ENCODE results near the gene ZBTB47. TPM values are rescaled to one million over a fixed set of nuclear protein-coding genes. Genes with fewer than 3 reads are reported as not detected.

ZBTB47 gene
- total and polyA plus RNA-seq, 2 donors (not counting 3 experiments of a cell fraction or from before 2014, with no cell fraction given): 10.6 to 14.5 TPM

GRCh38 chr3:42657675-42658074, 4.2 kb downstream of the ZBTB47 start:
- Histone ChIP-seq H3K4me1 (ENCODE audit: control insufficient read depth, extremely low read depth, insufficient read depth, low read length) (peaks cover 25% of the 10 kb centered on the region), H3K4me3 (replicated peaks in 1 of 3; ENCODE audit: insufficient read depth in 1 of 3, low read depth in 1 of 3, low read length in 3 of 3) (no peak overlapping the region), H3K27ac (ENCODE audit: insufficient read depth, low read depth, low read length) (no peak overlapping the region), H3K9me1 (replicated peaks; ENCODE audit: control insufficient read depth, extremely low read depth, insufficient read depth, low read length) (no peaks in the 10 kb centered on the region), H3K79me2 (ENCODE audit: control insufficient read depth, insufficient read depth, low read length) (peaks cover 25% of the 10 kb centered on the region), H3K4me2 (ENCODE audit: insufficient read depth, low read length) (no peak overlapping the region), H3K9ac (replicated peaks; ENCODE audit: extremely low read depth, insufficient read depth, low read length) (no peak overlapping the region), H4K20me1 (replicated peaks; ENCODE audit: control insufficient read depth, extremely low read depth, insufficient read depth, low read length) (no peaks in the 10 kb centered on the region), H3K36me3 (ENCODE audit: control insufficient read depth in 2 of 2, extremely low read depth in 1 of 2, insufficient read depth in 2 of 2, low read length in 2 of 2) (peaks cover 0 to 8% of the 10 kb centered on the region in 2 experiments), H3K27me3 (ENCODE audit: control insufficient read depth in 2 of 2, insufficient read depth in 2 of 2, low read length in 2 of 2) (no peaks in the 10 kb centered on the region), H3K9me3 (replicated peaks; ENCODE audit: control insufficient read depth, insufficient read depth, low read length) (no peaks in the 10 kb centered on the region), H2AFZ (ENCODE audit: low read depth, low read length) (no peak overlapping the region)
- TF ChIP-seq CTCF (IDR thresholded peaks at IDR 0.05; ENCODE audit: extremely low read depth in 1 of 2, insufficient read depth in 1 of 2, low read depth in 1 of 2, low read length in 2 of 2): no peak
- no peak for TF ChIP-seq EZH2 (IDR thresholded peaks at IDR 0.05; ENCODE audit: borderline replicate concordance, low read depth, low read length, severe bottlenecking)
- no peak for TF ChIP-seq FOS (IDR thresholded peaks at IDR 0.05; ENCODE audit: borderline replicate concordance, insufficient read depth, low read length)
- TF ChIP-seq POLR2A (IDR thresholded peaks at IDR 0.05; ENCODE audit: low read depth, low read length): no peak
- no peak for TF ChIP-seq MYC (IDR thresholded peaks at IDR 0.05; ENCODE audit: low read depth, low read length)
- TF ChIP-seq JUN (IDR thresholded peaks at IDR 0.05; ENCODE audit: borderline replicate concordance, insufficient read depth, insufficient read length, low read depth): no peak
- no peak for TF ChIP-seq GATA2 (IDR thresholded peaks at IDR 0.05; ENCODE audit: insufficient read depth, insufficient read length, low read depth, low read length)
- TF ChIP-seq POLR2AphosphoS5 (IDR thresholded peaks at IDR 0.05; ENCODE audit: insufficient read depth, low read depth, low read length): no peak
- TF ChIP-seq, protein P1, sequence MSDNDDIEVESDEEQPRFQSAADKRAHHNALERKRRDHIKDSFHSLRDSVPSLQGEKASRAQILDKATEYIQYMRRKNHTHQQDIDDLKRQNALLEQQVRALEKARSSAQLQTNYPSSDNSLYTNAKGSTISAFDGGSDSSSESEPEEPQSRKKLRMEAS (IDR thresholded peaks at IDR 0.05; ENCODE audit: insufficient read depth, insufficient read length): no peak
- FAIRE-seq (no peak), DNase-seq (ENCODE audit: low read depth, low spot score) (no peak)
- POLR2A ChIA-PET: no interaction called here
- BruUV-seq (replicated peaks): no TSS peak
- dilution Hi-C loops (cut with MboI; ENCODE audit: extremely low pct_ligation_motif_present, low sequenced_read_pairs) (no loop called here), intact Hi-C loops (cut with micrococcal nuclease) (no loop called here)
- CTCF ChIA-PET: interaction anchor here (1.0 kb wide), 1 partner anchor 12 kb away, joined by 4 read pairs; no protein-coding TSS in a partner anchor
